Measurements from ENCODE around the gene FZR1.

FZR1 gene

DNA sequence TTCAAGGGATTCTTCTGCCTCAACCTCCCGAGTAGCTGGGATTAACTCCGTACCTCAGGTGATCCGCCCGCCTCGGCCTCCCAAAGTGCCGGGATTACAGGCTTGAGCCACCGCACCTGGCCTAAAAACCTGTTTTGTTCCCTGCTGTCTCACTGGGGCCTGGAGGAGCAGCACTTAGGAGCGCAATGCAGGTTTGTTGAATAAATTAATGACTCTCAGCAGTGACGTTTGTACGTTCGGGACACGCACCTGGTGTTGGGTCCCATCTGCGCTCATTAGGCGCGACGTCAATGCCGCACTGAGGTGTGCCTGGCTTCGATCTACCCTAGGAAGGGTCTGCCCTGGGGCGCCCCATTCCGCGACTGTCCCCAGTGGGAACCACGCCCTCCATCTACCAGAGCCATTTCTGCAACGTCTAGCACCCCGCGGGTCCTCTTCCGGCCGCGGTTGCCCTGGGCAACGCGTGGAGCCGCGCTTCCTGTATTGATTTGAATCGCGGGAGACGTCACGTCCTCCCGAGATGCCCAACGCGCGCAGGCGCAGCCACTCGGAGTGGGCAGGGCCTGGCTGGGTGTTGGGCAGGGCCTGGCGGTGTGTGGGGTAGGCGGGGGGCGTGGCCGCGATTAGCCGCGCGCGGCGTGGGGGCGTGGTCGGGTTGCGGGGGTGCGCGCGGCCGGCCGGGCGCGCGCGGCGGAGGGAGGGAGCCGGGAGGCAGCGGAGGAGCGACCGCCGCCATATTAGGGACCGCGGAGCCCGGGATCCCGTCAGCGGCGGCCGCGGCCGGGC lies at the start of gene FZR1:
Gene FZR1, plus strand, starts transcription at position 714 of the 786 bp plus-strand sequence. CDS start 16,679 bp downstream, outside the sequence.
- DNase-seq (ENCODE audit: low read depth), result peak; percentile 97

DNA sequence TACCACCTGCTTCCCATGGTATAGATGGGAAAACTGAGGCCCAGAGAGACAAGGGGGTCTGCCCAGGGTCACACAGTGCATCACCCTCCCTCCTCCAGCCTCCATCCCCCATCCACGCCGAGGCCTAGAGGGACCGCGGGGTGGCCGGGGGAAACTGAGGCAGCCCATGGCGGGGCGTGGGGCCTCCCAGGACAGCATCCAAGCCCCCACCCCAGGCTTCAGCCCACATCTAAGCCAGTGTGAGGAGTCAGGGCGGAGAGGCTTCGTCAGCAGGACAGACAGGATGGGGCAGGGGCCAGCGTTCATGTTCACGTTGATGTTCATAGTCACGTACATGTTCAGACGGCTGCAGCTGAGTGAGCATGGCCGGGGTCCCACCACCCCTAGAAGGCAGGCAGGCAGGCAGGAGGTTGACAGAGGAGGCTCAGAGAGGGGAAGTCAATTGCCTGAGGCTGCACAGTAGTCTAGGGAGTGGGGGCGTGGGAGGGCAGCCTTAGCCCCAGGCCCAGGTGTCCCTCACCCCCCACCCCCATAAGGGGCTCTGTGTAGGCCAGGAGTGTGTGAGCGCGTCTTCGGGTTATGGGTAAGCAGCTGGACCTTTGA lies 49.1 kb upstream of the FZR1 start:
- DNase-seq (ENCODE audit: low read depth), result no peak

DNA sequence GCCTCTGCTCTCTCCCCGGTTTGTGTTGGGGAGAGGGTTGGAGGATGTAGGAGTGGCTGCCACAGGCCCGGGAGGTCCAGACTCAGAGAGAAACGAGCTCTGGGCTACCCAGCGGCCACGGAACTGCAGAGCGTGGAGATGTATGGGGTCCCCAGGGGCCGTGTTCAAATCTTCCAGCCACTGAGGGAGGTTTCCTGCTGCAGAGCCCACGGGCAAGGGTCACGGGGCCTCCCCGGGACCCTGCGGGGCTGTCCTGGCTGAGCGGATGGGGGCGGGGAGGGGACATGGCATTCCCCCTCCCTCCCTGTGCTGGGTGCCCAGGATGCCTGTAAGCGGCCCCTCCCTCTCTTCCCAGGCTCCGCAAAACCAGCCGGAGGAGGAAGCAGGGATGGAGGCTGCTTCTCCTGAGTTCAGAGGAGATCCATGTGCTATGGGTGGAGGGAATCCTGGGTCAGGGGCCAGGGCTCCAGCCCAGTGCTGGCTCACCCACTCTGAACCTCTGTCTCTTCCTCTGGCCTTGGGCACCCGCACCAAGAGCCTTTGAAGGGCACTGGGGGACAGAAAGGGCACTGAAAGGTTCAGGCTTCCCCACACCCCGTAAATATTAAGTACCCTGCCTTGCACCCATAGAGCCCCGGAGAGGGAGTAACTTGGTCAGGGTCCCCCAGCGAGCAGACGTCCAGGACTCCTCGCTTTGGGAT lies 48.4 kb upstream of the FZR1 start:
- DNase-seq (ENCODE audit: low read depth), result no peak

DNA sequence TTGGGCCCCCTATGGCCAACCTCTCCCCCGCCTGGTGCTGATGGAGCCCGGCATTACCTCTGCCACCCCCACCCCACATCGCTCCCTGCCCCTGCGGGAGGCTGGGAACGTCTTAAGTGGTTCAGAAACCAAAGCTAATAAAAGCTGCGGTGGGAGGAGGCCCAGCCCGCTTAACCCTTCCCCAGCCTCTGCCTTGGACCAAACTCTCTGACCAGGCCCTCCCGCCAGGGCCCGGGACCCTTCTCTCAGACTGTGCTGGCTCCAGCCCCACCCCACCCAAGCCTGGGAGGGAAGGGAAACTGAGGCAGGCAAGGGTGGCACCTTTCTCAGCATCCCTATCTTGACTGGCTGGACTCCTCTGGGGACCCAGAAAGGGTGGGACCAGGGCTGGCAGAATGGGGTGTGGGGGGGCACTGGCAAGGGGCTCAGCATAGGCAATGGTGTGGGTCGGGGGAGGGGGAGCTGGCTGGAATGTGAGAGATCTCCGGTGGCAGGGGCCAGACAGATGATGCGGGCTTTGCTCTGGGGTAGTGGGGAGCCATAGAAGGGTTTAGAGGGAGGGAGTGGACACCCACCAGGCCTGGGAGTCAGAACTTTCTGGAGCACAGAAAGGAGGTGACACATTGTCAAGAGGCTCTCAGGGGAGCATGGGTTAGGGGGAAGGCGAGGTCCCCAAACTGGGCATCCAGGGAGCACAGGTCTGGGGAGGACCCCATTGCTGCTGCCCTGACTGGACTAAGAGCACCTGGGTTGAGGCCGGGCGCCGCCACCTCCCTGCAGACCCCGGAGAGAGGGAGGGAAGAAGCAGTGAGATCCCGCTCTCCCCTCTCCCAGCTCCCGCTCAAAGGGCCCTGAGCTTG lies 47.7 kb upstream of the FZR1 start:
- peak; percentile 31 for DNase-seq (ENCODE audit: low read depth)

DNA sequence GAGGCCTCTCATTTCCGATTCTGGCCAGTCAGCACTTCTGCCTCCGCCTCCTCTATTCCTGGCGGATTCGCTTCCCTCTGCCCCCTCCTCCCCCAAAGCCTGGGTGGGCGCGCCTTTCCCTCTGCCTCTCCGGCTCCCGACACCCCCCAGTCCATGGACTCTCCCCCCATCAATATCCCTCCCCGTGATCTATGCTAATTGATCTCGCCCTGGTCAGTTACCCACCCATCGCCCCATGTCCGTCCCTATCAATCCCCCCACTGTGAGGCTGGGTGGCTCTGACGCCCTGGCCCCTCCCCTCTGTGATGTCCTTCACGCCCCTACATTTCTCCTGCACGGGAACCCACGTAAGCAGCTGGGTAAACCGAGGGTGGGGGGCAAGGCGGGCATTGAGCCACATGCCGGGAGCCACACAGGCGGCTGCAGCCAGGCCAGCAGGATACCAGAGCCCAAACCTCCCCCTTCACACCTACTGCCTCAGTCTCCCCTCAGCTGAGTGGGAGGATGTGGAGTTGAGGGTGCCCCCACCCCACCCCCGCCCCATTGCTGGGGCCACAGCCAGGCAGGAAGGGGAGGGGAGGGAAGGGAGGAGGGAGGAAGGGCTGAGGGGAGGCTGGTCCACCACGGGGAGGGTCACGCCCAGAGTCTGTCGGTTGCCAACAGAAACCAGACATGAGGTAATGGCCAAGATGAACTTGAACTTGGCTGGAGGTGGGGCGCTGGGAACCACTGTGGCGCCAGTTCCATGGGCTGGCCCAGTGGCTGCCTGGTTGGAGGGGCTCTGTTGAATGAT lies 46.8 kb upstream of the FZR1 start:
- peak; percentile 96 for DNase-seq (ENCODE audit: low read depth)

DNA sequence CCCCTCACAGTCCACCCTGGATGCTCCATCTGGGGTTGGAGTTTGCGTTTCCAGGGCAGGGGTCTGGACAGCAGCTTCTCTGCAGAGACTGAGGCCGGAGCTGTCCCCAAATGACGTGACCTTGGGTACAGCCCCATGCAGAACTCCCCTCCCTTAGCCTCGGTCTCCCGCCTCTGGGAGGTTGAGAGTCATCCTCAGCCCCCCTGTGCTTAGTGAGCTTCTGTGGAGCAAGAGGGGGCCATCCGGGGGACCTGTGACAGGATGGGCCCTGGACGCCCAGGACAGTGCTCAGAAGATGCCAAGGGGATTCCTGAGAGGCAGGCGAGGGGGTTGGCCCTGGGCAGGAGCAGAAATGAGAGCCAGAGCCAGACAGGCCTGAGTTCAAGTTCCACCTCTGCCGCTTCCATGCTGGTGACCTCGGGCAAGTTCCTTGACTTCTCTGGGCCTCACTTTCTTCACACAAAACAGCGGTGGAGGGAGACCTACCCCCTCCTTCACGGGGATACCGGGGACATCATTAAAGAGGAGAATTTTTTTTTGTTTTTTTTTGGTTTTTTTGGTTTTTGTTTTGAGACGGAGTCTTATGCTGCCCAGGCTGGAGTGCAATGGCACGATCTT lies 46.0 kb upstream of the FZR1 start:
- no peak for DNase-seq (ENCODE audit: low read depth)

DNA sequence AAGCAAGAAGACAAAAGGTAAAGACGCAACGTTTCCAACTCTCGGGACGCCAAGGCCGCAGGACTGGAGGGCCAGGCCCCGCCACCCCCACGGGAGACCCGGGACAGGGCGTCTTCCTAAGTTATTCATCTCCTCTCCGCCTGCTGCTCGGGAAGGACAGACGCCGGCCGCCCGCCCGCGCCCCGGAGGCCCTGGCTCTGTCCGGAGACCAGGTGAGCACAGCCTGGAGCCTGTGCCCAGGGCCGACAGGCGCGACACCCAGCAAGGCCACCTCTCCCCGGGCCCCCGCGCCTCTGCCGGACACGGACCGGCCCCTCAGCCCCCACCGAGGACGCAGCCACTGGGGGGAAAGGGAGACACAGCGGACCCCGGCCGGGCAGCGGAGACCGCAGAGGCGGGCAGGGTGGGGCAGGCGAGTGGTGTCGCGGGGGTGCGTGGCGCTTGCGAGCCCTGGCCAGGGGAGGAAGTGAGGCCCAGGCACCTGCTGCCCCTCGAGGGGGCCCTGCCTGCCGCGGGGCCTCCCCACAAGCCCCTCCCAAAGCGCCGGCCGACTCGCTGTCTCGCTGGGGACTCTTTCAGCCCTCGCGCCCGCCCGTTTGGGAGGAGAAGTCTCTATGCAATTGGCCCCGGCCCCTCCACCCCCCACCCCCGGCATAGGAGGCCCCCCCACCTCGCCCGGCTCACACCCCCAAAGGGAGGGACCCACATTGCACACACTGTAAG lies 43.0 kb upstream of the FZR1 start:
- DNase-seq (ENCODE audit: low read depth), result no peak

DNA sequence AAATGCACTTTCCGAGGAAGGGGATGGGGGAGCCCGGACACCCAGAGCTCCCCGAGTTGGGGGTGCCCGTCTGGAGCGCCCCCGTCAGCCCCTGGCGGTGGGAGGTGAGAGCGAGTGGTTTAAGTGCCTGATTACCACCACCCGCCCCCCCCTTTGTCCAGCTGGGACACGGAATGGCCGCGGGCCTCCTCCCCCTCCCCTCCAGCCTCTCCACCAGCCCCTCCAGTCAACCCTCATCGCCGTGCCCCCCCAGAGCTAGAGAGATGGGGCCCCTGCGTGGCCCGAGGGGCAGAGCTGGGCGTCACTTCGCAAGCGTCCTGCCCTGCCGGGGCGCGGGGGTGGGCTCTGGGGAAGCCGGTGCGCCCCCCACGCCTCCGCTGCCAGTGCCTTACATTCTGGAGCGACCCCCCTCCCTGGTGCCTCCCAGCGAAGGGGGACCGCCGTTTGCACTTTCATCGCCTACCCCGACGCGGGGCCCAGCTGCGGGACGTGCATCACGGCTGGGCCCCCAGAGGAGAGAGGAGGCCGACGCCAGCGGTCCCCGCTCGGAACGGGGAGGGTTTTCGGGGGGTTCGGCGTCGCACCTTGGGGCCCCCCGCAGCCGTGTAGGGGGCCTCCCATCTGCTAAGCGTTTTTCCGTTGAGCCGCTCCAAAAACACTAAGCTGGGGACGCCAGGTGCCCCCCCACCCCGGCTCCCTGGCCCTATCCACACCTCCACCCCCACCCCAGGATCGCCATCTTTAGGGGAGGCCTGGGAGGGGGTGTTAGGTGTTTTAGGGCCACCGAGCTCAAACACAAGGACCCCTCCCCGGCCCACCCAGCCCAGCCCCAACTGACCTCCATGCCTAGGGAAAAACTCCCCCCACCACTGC lies 42.2 kb upstream of the FZR1 start:
- no peak for DNase-seq (ENCODE audit: low read depth)

DNA sequence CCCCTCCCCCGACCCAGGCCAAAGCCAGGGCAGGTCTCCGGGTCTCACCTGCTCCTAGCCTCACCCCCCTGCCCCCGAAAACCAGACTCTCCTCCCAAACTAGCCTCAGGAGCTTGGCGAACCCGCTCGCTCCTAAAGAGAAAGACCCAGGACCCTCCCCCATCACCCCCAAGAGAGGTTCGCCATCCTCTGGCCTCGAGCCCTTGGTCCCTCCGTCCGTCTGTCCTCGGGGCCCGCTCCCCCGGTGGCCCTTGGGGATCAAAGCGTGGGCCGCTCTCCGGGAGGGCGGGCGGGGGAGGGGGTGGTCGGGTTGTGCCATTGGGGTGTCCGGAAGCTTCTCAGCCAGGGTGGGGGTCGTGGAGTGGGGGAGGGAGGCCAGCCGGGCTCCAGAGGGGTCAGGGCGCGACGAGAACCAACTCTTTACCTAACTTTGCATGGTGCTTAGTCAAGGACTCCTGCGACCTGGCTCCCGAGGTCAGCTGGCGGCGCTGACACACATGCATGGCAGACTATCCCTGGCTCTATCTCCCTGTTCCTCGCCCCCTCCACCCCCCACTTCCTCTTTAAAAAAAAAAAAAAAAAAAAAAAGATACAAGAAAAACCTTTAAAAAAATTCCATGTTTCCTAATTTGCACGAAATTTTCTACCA lies 41.4 kb upstream of the FZR1 start:
- no peak for DNase-seq (ENCODE audit: low read depth)

DNA sequence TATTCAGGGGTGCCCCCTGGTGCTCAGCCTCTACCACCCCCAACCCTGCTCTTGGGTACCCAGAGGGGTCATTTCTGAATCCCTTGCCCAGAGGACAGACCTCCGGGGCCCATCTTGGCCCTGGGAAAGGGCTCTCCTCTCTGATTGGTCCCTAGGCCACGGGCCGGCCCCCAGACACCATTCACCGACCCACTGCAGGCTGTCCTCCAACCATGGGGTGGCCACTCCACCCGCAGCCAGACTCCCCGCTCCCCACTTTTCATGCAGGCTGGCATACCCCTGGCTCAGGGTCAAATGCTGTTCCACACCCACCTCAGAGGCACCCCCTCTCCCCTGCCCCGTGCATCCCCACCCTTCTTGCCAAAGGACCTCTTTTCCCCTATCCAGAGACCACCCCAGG lies 40.6 kb upstream of the FZR1 start:
- DNase-seq (ENCODE audit: low read depth), result no peak

DNA sequence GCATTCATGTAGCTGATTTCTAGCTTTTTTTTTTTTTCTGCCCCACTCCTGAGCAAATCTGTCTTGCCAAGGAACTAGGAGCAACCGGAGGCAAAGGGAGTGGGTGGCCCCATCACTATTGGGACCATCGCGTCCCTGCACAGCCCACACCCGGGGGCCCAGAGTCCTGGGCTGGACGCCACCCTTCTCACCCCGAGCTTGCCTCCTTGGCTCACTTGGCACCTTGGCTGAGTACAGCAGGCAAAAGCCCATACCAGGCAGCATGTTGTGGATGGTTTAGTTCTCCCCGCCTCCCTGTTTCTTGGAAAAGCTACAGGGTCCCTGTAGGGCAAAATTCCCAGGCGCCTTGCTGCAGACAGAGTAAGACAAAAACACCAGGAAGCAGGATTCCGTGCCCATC lies 39.5 kb upstream of the FZR1 start:
- no peak for DNase-seq (ENCODE audit: low read depth)

DNA sequence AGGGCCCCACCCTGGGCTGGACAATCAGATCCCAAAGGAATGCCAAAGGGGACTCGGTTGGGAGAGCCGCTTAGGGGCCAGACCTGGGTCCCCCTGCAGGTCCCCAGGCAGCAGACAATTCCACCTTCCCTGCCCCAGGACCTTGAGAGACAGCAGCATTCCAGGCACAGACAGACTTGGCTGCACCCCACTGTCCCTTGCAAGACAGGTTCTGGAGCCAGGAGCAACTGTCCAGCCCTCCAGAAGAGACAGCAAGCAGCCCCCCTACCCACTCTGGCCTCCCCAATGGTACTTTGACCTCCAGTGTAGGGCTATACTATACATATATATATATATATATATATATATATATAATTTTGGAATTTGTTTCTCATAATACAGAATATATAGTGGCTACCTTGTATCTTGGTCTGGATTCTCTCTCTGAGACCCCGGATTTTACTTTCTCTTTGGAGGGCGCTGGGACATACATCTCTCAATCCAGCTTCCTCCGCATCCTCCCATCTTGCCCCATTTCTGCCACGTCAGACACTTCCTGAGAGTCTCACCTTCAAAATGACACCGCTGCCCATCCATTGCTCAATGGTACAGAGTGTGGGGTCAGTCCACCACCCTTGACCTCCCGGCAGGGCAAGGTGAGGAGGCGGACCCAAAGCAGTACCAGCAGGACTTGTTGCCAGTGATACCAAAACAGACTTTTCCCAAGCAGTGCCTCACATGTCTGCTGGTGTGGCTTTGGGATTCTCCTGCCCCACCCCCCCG lies 38.5 kb upstream of the FZR1 start:
- DNase-seq (ENCODE audit: low read depth), result no peak

DNA sequence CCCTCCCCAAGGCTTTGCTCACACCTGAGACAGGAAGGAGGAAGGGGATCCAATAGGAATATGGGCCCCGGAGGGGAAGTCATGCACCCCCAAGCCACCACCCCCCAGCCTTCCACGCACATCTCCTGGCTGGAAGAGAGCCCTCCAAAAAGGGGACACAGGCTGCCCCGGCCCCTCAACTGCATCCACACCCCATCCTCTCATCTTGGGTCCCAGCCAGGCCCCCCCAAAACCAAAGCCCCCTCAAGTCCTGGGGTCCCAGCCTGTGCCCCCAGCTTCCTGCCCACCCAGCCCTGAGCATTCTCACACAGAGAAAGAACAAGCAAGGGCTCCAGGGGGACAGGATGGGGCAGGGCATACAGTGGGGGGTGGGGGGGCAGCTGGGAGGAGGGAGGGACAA lies 37.9 kb upstream of the FZR1 start:
- DNase-seq (ENCODE audit: low read depth), result no peak

DNA sequence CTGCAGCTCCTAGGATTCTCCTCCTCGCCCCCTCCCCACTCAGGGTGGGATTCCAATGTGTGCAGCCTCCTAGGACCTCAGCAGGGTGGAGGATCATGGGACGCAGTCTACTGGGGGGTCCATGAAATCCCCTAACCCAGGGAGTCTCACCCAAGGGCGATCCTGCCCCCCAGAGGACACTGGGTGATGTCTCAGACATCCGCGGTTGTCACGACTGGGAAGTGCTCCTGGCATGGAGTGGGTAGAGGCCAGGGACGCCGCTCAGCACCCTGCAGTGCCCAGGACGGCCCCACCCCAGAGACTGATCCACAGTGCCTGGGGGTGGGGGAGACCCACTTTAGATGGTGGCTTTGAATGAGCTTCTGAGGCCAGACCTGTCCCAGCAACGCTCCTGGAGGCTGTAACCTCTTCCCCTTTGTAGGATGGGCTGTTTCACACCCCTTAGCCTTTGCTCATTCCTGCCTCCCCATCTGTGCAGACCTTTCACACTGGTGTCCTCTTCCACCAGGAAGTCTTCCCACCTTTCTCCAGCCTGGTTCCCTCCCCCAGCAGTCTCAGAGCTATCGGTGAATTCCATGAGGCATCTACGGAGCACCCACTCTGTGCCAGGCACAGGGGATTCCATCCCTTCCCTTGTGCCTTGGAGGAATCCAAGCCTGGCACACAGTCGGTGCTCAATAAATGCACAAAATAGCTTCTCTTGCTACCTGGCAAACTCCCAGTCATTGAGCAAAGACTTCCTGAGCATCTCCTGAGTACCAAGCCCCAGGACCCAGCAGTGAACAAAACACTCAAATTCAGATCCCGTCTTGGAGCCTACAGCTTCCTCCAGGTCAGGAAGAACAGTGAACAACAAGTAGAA lies 36.2 kb upstream of the FZR1 start:
- no peak for DNase-seq (ENCODE audit: low read depth)

DNA sequence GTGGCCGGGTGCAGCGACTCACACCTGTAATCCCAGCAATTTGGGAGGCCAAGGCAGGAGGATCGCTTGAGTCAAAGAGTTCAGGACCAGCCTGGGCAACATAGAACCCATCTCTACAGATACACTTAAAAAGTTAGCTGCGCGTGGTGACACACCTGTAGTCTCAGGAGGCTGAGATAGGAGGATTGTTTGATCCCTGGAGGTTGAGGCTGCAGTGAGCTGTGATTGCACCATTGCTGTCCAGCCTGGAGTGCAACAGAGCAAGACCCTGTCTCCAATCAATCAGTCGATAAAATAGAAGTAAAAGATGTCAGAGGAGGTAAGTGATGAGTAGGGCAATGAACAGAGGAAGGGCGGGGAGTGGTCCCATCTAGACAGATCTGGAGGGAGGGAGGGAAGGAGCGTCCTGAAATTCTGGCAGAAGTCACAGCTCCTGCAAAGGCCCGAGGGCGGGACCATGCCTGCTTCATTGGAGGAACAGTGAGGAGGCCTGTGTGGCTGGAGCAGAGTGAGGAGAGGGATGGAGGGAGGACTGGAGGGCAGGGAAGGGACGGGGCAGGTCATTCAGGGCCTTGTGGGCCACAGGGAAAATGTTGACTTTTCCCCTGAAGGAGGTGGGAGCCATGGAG lies 35.5 kb upstream of the FZR1 start:
- no peak for DNase-seq (ENCODE audit: low read depth)

DNA sequence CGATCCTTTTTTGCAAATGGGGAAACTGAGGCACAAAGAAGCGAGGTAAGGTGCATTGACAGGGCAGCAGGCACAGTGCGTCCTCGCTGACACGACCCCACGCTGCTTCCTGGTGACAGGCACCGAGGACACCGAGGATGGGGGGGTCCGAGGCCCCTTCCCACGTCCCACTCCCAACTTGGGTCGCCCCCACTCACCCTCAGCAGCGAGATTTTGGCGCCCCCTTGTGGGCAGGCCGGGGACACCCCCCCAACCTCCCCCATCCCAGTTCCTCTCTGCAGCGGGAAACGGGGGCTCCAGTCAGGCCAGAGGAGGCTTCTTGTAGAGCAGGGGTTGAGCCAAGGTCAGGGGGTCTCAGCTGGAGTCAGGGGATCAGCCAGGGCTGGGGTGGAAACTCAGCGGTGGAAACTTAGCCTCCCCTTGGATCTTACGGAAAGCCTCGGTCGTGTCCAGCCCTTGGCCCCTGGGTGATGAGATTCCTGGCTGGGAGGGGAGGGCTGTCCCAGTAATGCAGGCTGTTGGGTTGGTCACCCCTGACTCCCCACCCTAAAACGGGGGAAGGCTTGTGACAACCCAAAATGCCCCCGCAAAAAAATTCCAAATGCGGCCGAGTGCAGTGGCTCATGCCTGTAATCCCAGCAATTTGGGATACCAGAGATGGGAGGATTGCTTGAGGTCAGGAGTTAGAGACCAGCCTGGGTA lies 34.0 kb upstream of the FZR1 start:
- no peak for DNase-seq (ENCODE audit: low read depth)
